ENCODE measurements around the gene CATSPERB. TPM values are rescaled to one million over a fixed set of nuclear protein-coding genes. Genes with fewer than 3 reads are reported as not detected.

The CATSPERB gene
- total and polyA plus RNA-seq, 2 of the 8 experiments (the other 6 are each of a cell fraction or from before 2014, with no cell fraction given), result 0.11 to 0.30 TPM

- TF ChIP-seq CHD7 (IDR thresholded peaks at IDR 0.05; ENCODE audit: insufficient replicate concordance, low read length) (no peak), SP2 (IDR thresholded peaks at IDR 0.05; ENCODE audit: low read length) (no peak), JUN (IDR thresholded peaks at IDR 0.05; ENCODE audit: low read depth, low read length) (no peak), BRCA1 (IDR thresholded peaks at IDR 0.05; ENCODE audit: low read depth, low read length) (no peak), NANOG (IDR thresholded peaks at IDR 0.05; ENCODE audit: insufficient read depth, low read depth, low read length, poor library complexity, severe bottlenecking) (no peak), GABPA (IDR thresholded peaks at IDR 0.05; ENCODE audit: borderline replicate concordance, insufficient read depth, low read length) (no peak)
- TF ChIP-seq, protein P1, sequence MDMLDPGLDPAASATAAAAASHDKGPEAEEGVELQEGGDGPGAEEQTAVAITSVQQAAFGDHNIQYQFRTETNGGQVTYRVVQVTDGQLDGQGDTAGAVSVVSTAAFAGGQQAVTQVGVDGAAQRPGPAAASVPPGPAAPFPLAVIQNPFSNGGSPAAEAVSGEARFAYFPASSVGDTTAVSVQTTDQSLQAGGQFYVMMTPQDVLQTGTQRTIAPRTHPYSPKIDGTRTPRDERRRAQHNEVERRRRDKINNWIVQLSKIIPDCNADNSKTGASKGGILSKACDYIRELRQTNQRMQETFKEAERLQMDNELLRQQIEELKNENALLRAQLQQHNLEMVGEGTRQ (IDR thresholded peaks at IDR 0.05; ENCODE audit: low read length), result no peak
Observed at GRCh38 chr14:91636604-91637003, 95.3 kb downstream of the CATSPERB start (continued).

All from H1 (cell line).